Peyer's patch (tissue), 4 donors: Measurements from ENCODE around the gene ZNF428. TPM values are rescaled to one million over a fixed set of nuclear protein-coding genes. Genes with fewer than 3 reads are reported as not detected.

Source experiments
- DNase-seq, 3 donors: peaks; one replicate each; pipeline ENCODE4 v3.0.0-alpha.2; 2017 to 2019
- H3K27ac ChIP-seq, 4 donors: fragments of 200-600 bp; sonication (generic); one replicate each; pipeline ENCODE4 v1.5.1; 2016 to 2019
- H3K27me3 ChIP-seq, 2 donors: fragments of 200-600 bp; sonication (generic); one replicate each; pipeline ENCODE4 v1.5.1; 2019
- H3K36me3 ChIP-seq, 3 donors: fragments of 200-600 bp; sonication (generic); one replicate each; pipeline ENCODE4 v1.5.1; 2016 to 2019
- H3K4me1 ChIP-seq, 4 donors: fragments of 200-600 bp; sonication (generic); one replicate each; pipeline ENCODE4 v1.5.1; 2016 to 2019
- H3K4me3 ChIP-seq, 4 donors: fragments of 200-600 bp; sonication (generic); 1 replicate in 3 of 4; 2 replicates in 1 of 4; pipeline ENCODE4 v1.5.1; 2016 to 2019; ENCODE audit warnings: mild to moderate bottlenecking in 1 of 4
- H3K9me3 ChIP-seq, 4 donors: fragments of 200-600 bp; sonication (generic); one replicate each; pipeline ENCODE4 v1.5.1; 2016 to 2019; ENCODE audit warnings: mild to moderate bottlenecking in 1 of 4
- POLR2A ChIP-seq, 2 donors: fragments of 450-650 bp; IDR thresholded peaks; one replicate each; pipeline ENCODE4 v1.5.1; 2017; ENCODE audit warnings: antibody characterized with exemption in 2 of 2, mild to moderate bottlenecking in 2 of 2, moderate library complexity in 2 of 2
- total RNA-seq, 4 donors: library from RNA; depleted of rRNA; stranded (reverse); fragments of >200 nt; gene quantifications; one replicate each; pipeline ENCODE4 v1.1.0, GENCODE V29; 2016
- TF ChIP-seq, protein P1 (sequence below), 6 experiments: fragments of 450-650 bp in 4 of 6; fragments of 200-600 bp in 2 of 6; sonication (generic) in 1 of 6; IDR thresholded peaks; one replicate each; pipeline ENCODE4 v1.5.1; 2017 to 2019; ENCODE audit warnings: antibody characterized with exemption in 6 of 6, mild to moderate bottlenecking in 3 of 6, moderate library complexity in 1 of 6

ZNF428 gene
- total RNA-seq, 4 donors from 2014 or later: 10.5 to 28.1 (median 11.6) TPM

- TF ChIP-seq, protein P1, sequence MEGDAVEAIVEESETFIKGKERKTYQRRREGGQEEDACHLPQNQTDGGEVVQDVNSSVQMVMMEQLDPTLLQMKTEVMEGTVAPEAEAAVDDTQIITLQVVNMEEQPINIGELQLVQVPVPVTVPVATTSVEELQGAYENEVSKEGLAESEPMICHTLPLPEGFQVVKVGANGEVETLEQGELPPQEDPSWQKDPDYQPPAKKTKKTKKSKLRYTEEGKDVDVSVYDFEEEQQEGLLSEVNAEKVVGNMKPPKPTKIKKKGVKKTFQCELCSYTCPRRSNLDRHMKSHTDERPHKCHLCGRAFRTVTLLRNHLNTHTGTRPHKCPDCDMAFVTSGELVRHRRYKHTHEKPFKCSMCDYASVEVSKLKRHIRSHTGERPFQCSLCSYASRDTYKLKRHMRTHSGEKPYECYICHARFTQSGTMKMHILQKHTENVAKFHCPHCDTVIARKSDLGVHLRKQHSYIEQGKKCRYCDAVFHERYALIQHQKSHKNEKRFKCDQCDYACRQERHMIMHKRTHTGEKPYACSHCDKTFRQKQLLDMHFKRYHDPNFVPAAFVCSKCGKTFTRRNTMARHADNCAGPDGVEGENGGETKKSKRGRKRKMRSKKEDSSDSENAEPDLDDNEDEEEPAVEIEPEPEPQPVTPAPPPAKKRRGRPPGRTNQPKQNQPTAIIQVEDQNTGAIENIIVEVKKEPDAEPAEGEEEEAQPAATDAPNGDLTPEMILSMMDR (IDR thresholded peaks at IDR 0.05): no peak
- TF ChIP-seq POLR2A (IDR thresholded peaks at IDR 0.05): no peak
- H3K4me1 ChIP-seq: peaks cover 0 to 7% (median 6%) of the 10 kb centered on the region in 4 donors
- no peaks in the 10 kb centered on the region for H3K36me3 ChIP-seq
- no peak overlapping the region for H3K27ac ChIP-seq
- H3K9me3 ChIP-seq: no peaks in the 10 kb centered on the region
- H3K27me3 ChIP-seq: no peaks in the 10 kb centered on the region
- DNase-seq: no peak
- no peak overlapping the region for H3K4me3 ChIP-seq
Observed at GRCh38 chr19:43570174-43570791, 49.1 kb downstream of the ZNF428 start.

DNA sequence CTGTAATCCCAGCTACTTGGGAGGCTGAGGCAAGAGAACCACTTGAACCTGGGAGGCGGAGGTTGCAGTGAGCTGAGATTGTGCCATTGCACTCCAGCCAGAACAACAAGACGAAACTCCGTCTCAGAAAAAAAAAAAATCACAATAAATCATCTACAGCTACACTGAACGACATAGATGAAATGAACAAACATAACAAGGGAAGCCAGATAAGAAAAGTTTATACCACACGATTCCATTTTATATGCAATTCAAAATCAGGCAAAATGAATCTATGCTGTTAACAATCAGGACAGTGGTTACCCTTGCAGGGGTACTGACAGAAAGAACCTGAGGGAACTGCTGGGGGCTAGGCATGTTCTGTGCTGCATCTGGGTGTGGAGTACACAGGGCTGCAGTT lies 49.8 kb downstream of the ZNF428 start:
- DNase-seq: no peak
- H3K27ac ChIP-seq: no peak overlapping the region
- H3K36me3 ChIP-seq: no peaks in the 10 kb centered on the region
- H3K4me3 ChIP-seq: no peak overlapping the region
- no peaks in the 10 kb centered on the region for H3K27me3 ChIP-seq
- TF ChIP-seq, protein P1 (IDR thresholded peaks at IDR 0.05): no peak
- TF ChIP-seq POLR2A (IDR thresholded peaks at IDR 0.05): no peak
- H3K9me3 ChIP-seq: no peaks in the 10 kb centered on the region
- peaks cover 0 to 5% (median 3%) of the 10 kb centered on the region in 4 donors for H3K4me1 ChIP-seq

GRCh38 chr19:43564800-43565199 lies 54.6 kb downstream of the ZNF428 start:
- Histone ChIP-seq H3K4me1 (peaks cover 0 to 10% (median 4%) of the 10 kb centered on the region in 4 donors), H3K27me3 (no peaks in the 10 kb centered on the region), H3K9me3 (no peaks in the 10 kb centered on the region), H3K4me3 (no peak overlapping the region), H3K27ac (no peak overlapping the region), H3K36me3 (peaks cover 0 to 2% (median 0%) of the 10 kb centered on the region in 3 donors)
- TF ChIP-seq POLR2A (IDR thresholded peaks at IDR 0.05): no peak
- TF ChIP-seq, protein P1 (IDR thresholded peaks at IDR 0.05): no peak
- no peak for DNase-seq

GRCh38 chr19:43563816-43564457 lies 55.5 kb downstream of the ZNF428 start:
- TF ChIP-seq POLR2A (IDR thresholded peaks at IDR 0.05): no peak
- TF ChIP-seq, protein P1 (IDR thresholded peaks at IDR 0.05): no peak
- H3K36me3 ChIP-seq: peaks cover 0 to 7% (median 0%) of the 10 kb centered on the region in 3 donors
- DNase-seq: no peak
- no peaks in the 10 kb centered on the region for H3K27me3 ChIP-seq
- H3K9me3 ChIP-seq: no peaks in the 10 kb centered on the region
- no peak overlapping the region for H3K4me3 ChIP-seq
- H3K4me1 ChIP-seq: peaks cover 0 to 10% (median 4%) of the 10 kb centered on the region in 4 donors
- H3K27ac ChIP-seq: peak overlapping the region in 2 of 4 donors; percentile 77 to 81

- H3K36me3 ChIP-seq: peaks cover 0 to 14% (median 0%) of the 10 kb centered on the region in 3 donors
- peak overlapping the region in 1 of 4 donors; percentile 12 for H3K4me3 ChIP-seq
- no peaks in the 10 kb centered on the region for H3K9me3 ChIP-seq
- DNase-seq: peak in 2 of 3 donors; percentile 83 to 92
- H3K4me1 ChIP-seq: peaks cover 0 to 10% (median 4%) of the 10 kb centered on the region in 4 donors
- H3K27me3 ChIP-seq: no peaks in the 10 kb centered on the region
- TF ChIP-seq, protein P1 (IDR thresholded peaks at IDR 0.05): no peak
- TF ChIP-seq POLR2A (IDR thresholded peaks at IDR 0.05): no peak
- peak overlapping the region; percentile 62 to 81 (median 78) for H3K27ac ChIP-seq
Observed at GRCh38 chr19:43562698-43563241, 56.7 kb downstream of the ZNF428 start.
